Osteoblast (primary cell): ENCODE results near the gene RUFY4. TPM values are rescaled to one million over a fixed set of nuclear protein-coding genes. Genes with fewer than 3 reads are reported as not detected.

Source experiments
- DNase-seq: peaks from one replicate; pipeline ENCODE4 v3.0.0; 2011; ENCODE audit warnings: low spot score, mixed read lengths; ENCODE audit not compliant: insufficient read length; ENCODE audit errors: missing footprints
- H2AFZ ChIP-seq: 2 replicates; pipeline ENCODE4 v1.6.0; 2011; ENCODE audit warnings: mild to moderate bottlenecking, low read length
- H3K27ac ChIP-seq: 2 replicates; pipeline ENCODE4 v1.5.1; 2011; ENCODE audit warnings: mild to moderate bottlenecking, low read depth, low read length, moderate library complexity
- H3K27me3 ChIP-seq: 2 replicates; pipeline ENCODE4 v1.6.0; 2012; ENCODE audit warnings: mild to moderate bottlenecking, control low read depth, inconsistent platforms, low read length, moderate library complexity; ENCODE audit not compliant: insufficient read depth
- H3K36me3 ChIP-seq: 2 replicates; pipeline ENCODE4 v1.5.1; 2011; ENCODE audit warnings: mild to moderate bottlenecking, low read length, control low read depth, moderate library complexity; ENCODE audit not compliant: insufficient read depth
- H3K4me1 ChIP-seq: 2 replicates; pipeline ENCODE4 v1.5.1; 2011; ENCODE audit warnings: mild to moderate bottlenecking, low read length, control low read depth, moderate library complexity; ENCODE audit not compliant: insufficient read depth
- H3K4me2 ChIP-seq: 2 replicates; pipeline ENCODE4 v1.6.0; 2011; ENCODE audit warnings: mild to moderate bottlenecking, low read length; ENCODE audit not compliant: insufficient read depth
- H3K4me3 ChIP-seq: fragments of 200-600 bp; sonication (generic); 3 replicates; pipeline ENCODE4 v1.5.1; 2012; ENCODE audit warnings: mild to moderate bottlenecking, low read length, inconsistent platforms; ENCODE audit not compliant: insufficient read depth
- H3K79me2 ChIP-seq: 2 replicates; pipeline ENCODE4 v1.6.0; 2012; ENCODE audit warnings: mild to moderate bottlenecking, low read length, control low read depth, inconsistent platforms; ENCODE audit not compliant: insufficient read depth
- H3K9me3 ChIP-seq: 2 replicates; pipeline ENCODE4 v1.5.1; 2011; ENCODE audit warnings: low read depth, low read length, control low read depth
- H4K20me1 ChIP-seq: 2 replicates; pipeline ENCODE4 v1.6.0; 2012; ENCODE audit warnings: mild to moderate bottlenecking, low read length, control low read depth; ENCODE audit not compliant: insufficient read depth
- total RNA-seq: library from RNA; depleted of rRNA; stranded (reverse); fragments of >200 nt; gene quantifications from 2 replicates; pipeline ENCODE4 v1.2.3, GENCODE V29; 2012
- TF ChIP-seq, protein P1 (sequence below): IDR thresholded peaks from 2 replicates; pipeline ENCODE4 v1.5.1; 2011; ENCODE audit warnings: mild to moderate bottlenecking, low read depth, low read length, moderate library complexity; ENCODE audit errors: extremely low read depth

Gene RUFY4
- total RNA-seq, 1 donor: not detected

DNA sequence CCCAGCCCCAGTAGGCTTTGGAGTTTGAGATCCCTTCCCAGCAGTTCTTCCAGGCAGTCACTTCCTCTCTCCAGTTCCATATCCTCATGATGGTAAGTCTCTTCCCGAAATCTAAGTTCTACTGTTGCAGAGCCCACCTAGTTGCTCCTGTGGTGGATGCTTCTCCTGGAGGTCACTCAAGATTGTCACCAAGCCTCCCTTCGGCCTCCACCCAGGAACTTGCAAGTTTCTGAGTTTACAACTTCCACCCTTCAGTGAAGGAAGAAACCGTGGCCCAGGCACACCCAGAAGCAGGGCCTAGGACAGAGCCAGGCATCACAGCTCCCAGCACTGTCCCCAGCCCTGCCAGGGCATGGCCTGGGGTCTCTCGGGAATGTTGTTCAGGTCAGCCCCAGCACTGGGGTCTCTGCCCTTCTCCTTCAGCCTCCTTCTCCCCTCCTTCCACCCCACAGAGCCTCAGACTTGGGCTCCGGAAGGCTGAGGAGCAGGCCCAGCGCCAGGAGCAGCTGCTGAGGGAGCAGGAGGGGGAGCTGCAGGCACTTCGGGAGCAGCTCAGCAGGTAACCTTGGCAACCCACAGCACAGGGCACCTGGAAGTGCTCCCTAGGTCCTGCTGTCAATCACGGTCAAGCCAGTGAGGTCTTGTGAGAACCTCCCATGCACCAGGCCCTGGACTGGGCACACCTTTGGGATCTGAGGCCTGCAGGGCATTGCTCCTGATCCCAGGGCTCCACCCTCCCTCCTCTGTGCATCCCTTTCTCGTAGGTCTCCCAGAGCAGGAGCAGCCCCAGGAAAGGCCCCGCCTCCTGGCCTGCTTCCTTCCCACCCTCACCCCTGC, 7.1 kb downstream of the RUFY4 start:
- Histone ChIP-seq H3K9me3 (no peaks in the 10 kb centered on the region), H3K79me2 (no peaks in the 10 kb centered on the region), H3K27me3 (peaks cover 24% of the 10 kb centered on the region), H3K4me3 (no peak overlapping the region), H3K36me3 (no peaks in the 10 kb centered on the region), H3K4me1 (no peaks in the 10 kb centered on the region), H3K27ac (no peak overlapping the region), H4K20me1 (no peaks in the 10 kb centered on the region), H3K4me2 (no peak overlapping the region), H2AFZ (no peak overlapping the region)
- TF ChIP-seq, protein P1, sequence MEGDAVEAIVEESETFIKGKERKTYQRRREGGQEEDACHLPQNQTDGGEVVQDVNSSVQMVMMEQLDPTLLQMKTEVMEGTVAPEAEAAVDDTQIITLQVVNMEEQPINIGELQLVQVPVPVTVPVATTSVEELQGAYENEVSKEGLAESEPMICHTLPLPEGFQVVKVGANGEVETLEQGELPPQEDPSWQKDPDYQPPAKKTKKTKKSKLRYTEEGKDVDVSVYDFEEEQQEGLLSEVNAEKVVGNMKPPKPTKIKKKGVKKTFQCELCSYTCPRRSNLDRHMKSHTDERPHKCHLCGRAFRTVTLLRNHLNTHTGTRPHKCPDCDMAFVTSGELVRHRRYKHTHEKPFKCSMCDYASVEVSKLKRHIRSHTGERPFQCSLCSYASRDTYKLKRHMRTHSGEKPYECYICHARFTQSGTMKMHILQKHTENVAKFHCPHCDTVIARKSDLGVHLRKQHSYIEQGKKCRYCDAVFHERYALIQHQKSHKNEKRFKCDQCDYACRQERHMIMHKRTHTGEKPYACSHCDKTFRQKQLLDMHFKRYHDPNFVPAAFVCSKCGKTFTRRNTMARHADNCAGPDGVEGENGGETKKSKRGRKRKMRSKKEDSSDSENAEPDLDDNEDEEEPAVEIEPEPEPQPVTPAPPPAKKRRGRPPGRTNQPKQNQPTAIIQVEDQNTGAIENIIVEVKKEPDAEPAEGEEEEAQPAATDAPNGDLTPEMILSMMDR: no peak
- DNase-seq: no peak

DNA sequence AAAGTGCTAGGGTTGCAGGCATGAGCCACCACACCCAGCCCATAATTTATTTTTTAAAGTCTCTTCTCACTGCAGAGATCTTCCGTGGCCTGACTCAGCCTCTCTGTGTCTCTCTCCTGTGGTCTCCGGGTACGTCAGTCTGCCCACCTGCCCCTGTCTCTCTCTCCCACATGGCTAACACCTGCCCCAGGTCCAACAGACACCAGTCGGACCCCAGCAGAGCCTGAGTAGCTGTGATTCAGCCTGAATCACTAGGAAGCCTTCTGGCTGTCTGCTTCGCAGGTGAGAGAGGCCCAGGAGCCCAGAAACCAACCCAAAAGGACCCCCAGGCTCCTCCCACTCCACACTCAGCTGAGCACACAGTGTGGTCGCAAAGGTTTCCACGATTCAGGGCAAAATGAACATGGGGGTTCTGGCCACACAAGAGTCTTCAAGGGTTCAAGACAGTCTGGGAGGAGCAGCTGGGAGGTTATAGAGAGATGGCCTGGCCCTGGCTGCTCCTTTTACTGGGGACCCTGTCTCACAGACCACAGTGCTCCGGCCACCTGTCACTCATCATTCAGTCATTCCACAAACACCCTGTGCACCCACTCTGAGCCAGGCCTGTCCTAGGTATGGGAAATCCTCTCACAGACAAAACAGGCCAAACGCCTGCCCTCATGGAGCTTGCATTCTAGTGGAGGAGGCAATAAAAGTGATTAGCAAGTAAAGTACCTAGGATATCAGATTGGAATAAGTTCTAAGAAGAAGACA, 8.6 kb downstream of the RUFY4 start:
- H3K27me3 ChIP-seq: peaks cover 11% of the 10 kb centered on the region
- no peaks in the 10 kb centered on the region for H3K36me3 ChIP-seq
- no peaks in the 10 kb centered on the region for H3K79me2 ChIP-seq

DNA sequence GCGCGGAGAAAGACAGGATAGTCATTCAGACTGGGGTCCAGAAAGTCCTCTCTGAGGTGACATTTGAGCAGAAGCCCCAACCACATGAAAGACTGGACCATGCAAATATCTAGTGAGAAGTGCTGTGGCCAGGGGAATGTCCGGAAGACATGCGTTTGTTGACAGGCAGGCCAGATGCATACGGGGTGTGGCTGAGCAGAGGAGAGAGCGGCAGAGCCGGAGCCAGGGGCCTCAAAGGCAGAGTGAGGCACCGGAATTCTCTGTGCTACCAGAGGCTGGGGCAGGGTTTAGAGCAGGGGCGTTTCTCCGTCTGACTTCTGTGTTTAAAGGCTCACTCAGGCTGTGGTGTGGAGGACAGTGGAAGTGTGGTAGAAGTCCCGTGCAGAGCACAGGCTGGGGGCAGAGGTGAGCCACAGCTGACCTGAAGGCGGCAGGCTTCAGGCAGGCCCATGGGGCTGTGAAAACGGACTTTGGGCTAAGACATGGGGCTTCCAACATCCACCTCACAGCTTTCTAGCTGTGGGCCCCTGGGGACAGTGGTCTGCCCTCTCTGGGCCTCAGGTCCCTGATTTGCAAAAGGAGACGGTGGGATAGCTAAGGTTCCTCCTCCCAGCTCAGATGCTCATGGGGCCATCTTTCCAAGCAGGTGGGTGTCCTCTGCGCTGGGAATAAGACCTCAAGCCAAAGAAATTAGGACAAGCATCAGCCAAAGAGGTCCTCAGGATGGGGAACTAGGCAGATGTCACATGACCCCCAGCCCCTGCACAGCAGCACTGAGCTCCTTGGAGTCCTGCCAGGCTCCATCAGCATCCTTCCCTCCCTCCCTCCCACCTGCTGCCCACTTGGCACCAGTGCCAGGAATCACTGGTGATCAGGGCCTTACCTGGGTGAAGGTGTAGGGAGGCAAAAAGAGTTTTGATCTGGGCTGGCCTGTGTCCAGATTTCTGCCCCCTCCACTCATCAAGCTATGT, 11.2 kb downstream of the RUFY4 start:
- Histone ChIP-seq H3K4me2 (no peak overlapping the region), H4K20me1 (no peaks in the 10 kb centered on the region), H3K4me3 (no peak overlapping the region), H3K36me3 (no peaks in the 10 kb centered on the region), H3K4me1 (peaks cover 9% of the 10 kb centered on the region), H2AFZ (no peak overlapping the region), H3K27ac (no peak overlapping the region), H3K9me3 (no peaks in the 10 kb centered on the region), H3K79me2 (no peaks in the 10 kb centered on the region), H3K27me3 (peaks cover 22% of the 10 kb centered on the region)
- no peak for DNase-seq
- TF ChIP-seq, protein P1: no peak

More for the DNA sequence above, 8.6 kb downstream of the RUFY4 start:
- no peak for DNase-seq
- no peak overlapping the region for H2AFZ ChIP-seq
- H3K4me1 ChIP-seq: peaks cover 9% of the 10 kb centered on the region
- no peaks in the 10 kb centered on the region for H4K20me1 ChIP-seq
- no peak overlapping the region for H3K27ac ChIP-seq
- no peaks in the 10 kb centered on the region for H3K9me3 ChIP-seq
- H3K4me2 ChIP-seq: no peak overlapping the region
- TF ChIP-seq, protein P1: no peak
- no peak overlapping the region for H3K4me3 ChIP-seq
